Liver (tissue), 9 donors: ENCODE measurements around the gene SFPQ. TPM values are rescaled to one million over a fixed set of nuclear protein-coding genes. Genes with fewer than 3 reads are reported as not detected.

Experiments
- DNase-seq: peaks from one replicate; pipeline ENCODE4 v3.0.0-alpha.2; 2017; ENCODE audit warnings: low spot score
- H3K27ac ChIP-seq, 2 donors: one replicate each; pipeline ENCODE4 v1.7.0; 2013; ENCODE audit warnings: inconsistent platforms in 2 of 2, low read length in 2 of 2, control low read depth in 1 of 2, low read depth in 1 of 2, mild to moderate bottlenecking in 1 of 2
- H3K27me3 ChIP-seq, 4 donors: one replicate each; pipeline versions ENCODE4 v1.6.1 to v1.7.0; 2013; ENCODE audit warnings: low read length in 3 of 4, inconsistent platforms in 1 of 4, mild to moderate bottlenecking in 1 of 4, moderate library complexity in 1 of 4; ENCODE audit not compliant: control insufficient read depth in 4 of 4, insufficient read depth in 4 of 4
- H3K36me3 ChIP-seq, 4 donors: one replicate each; pipeline versions ENCODE4 v1.6.1 to v1.7.0; 2013; ENCODE audit warnings: low read length in 3 of 4, mild to moderate bottlenecking in 3 of 4, low read depth in 1 of 4, moderate library complexity in 1 of 4; ENCODE audit not compliant: control insufficient read depth in 4 of 4, insufficient read depth in 3 of 4
- H3K4me1 ChIP-seq, 4 donors: one replicate each; pipeline versions ENCODE4 v1.6.1 to v1.7.0; 2013; ENCODE audit warnings: low read length in 3 of 4, mild to moderate bottlenecking in 3 of 4, moderate library complexity in 1 of 4; ENCODE audit not compliant: control insufficient read depth in 4 of 4, insufficient read depth in 4 of 4
- H3K4me3 ChIP-seq, 3 donors: one replicate each; pipeline versions ENCODE4 v1.6.1 to v1.7.0; 2013; ENCODE audit warnings: low read length in 3 of 3, control low read depth in 1 of 3, low read depth in 1 of 3, mild to moderate bottlenecking in 1 of 3
- H3K9ac ChIP-seq, 2 donors: one replicate each; pipeline ENCODE4 v1.7.0; 2013; ENCODE audit warnings: low read length in 2 of 2, mild to moderate bottlenecking in 2 of 2, moderate library complexity in 2 of 2, control low read depth in 1 of 2, low read depth in 1 of 2
- H3K9me3 ChIP-seq, 4 donors: one replicate each; pipeline versions ENCODE4 v1.6.1 to v1.7.0; 2013; ENCODE audit warnings: low read length in 3 of 4; ENCODE audit not compliant: control insufficient read depth in 4 of 4
- ATF3 ChIP-seq: IDR thresholded peaks from 2 replicates; pipeline ENCODE4 v1.6.1; 2016; ENCODE audit warnings: antibody characterized with exemption
- CTCF ChIP-seq: fragments of 150-350 bp; IDR thresholded peaks from 2 replicates; pipeline ENCODE4 v1.5.1; 2017; ENCODE audit warnings: improper control_type of control experiment, low read depth, low read length; ENCODE audit not compliant: missing input control
- EGR1 ChIP-seq, 2 donors: IDR thresholded peaks; 2 replicates each; pipeline ENCODE4 v1.6.1; 2016 to 2018; ENCODE audit warnings: antibody characterized with exemption in 2 of 2, low read depth in 2 of 2
- FOXA1 ChIP-seq: IDR thresholded peaks from 2 replicates; pipeline ENCODE4 v1.6.1; 2016; ENCODE audit warnings: antibody characterized with exemption
- FOXA2 ChIP-seq: IDR thresholded peaks from 2 replicates; pipeline ENCODE4 v1.6.1; 2016; ENCODE audit warnings: antibody characterized with exemption
- GABPA ChIP-seq, 2 donors: IDR thresholded peaks in 1 of 2; conservative IDR thresholded peaks in 1 of 2; 2 replicates each; pipeline ENCODE4 v1.6.1; 2016; ENCODE audit warnings: antibody characterized with exemption in 2 of 2, mild to moderate bottlenecking in 1 of 2, moderate library complexity in 1 of 2
- HNF4A ChIP-seq, 2 donors: conservative IDR thresholded peaks; 2 replicates each; pipeline ENCODE4 v1.6.1; 2016; ENCODE audit warnings: antibody characterized with exemption in 2 of 2, mild to moderate bottlenecking in 2 of 2
- HNF4G ChIP-seq: IDR thresholded peaks from 2 replicates; pipeline ENCODE4 v1.6.1; 2016; ENCODE audit warnings: antibody characterized with exemption
- JUND ChIP-seq, 2 donors: IDR thresholded peaks; 2 replicates each; pipeline ENCODE4 v1.6.1; 2016; ENCODE audit warnings: antibody characterized with exemption in 2 of 2
- MAX ChIP-seq: IDR thresholded peaks from 2 replicates; pipeline ENCODE4 v1.6.1; 2016; ENCODE audit warnings: antibody characterized with exemption
- NR2F2 ChIP-seq: IDR thresholded peaks from 2 replicates; pipeline ENCODE4 v1.6.1; 2016; ENCODE audit warnings: antibody characterized with exemption
- RAD21 ChIP-seq, 2 donors: IDR thresholded peaks; 2 replicates each; pipeline ENCODE4 v1.6.1; 2016; ENCODE audit warnings: antibody characterized with exemption in 2 of 2, mild to moderate bottlenecking in 2 of 2
- REST ChIP-seq: IDR thresholded peaks from 2 replicates; pipeline ENCODE4 v1.6.1; 2016; ENCODE audit warnings: antibody characterized with exemption, mild to moderate bottlenecking
- RXRA ChIP-seq, 2 donors: IDR thresholded peaks; 2 replicates each; pipeline ENCODE4 v1.6.1; 2017 to 2018; ENCODE audit warnings: antibody characterized with exemption in 2 of 2, mild to moderate bottlenecking in 1 of 2
- SP1 ChIP-seq: IDR thresholded peaks from 2 replicates; pipeline ENCODE4 v1.6.1; 2018; ENCODE audit warnings: antibody characterized with exemption, mild to moderate bottlenecking
- TAF1 ChIP-seq: conservative IDR thresholded peaks from 2 replicates; pipeline ENCODE4 v1.6.1; 2016; ENCODE audit warnings: antibody characterized with exemption, mild to moderate bottlenecking
- YY1 ChIP-seq: IDR thresholded peaks from 2 replicates; pipeline ENCODE4 v1.6.1; 2016; ENCODE audit warnings: antibody characterized with exemption, mild to moderate bottlenecking
- ZBTB33 ChIP-seq: IDR thresholded peaks from 2 replicates; pipeline ENCODE4 v1.6.1; 2016; ENCODE audit warnings: antibody characterized with exemption
- WGBS: extraction: QIAGEN DNeasy Blood & Tissue Kit; methylation state at CpG from one replicate; pipeline ENCODE4 v1.1.7; 2013; 5-methylcytosine and 5-hydroxymethylcytosine counted together
- polyA plus RNA-seq, 2 donors: library from polyadenylated mRNA; stranded (reverse) in 1 of 2; unstranded in 1 of 2; fragments of 200-250 nt in 1 of 2; fragments of >200 nt in 1 of 2; fragmentation: Nextera tagmentation in 1 of 2; extraction: Ambion mirVana in 1 of 2; gene quantifications; one replicate each; pipeline versions ENCODE4 v1.2.1 to v1.2.3, GENCODE V29; 2013 to 2015
- total RNA-seq, 2 donors: library from RNA; depleted of rRNA; stranded (reverse); fragments of >200 nt; gene quantifications; one replicate each; pipeline ENCODE4 v1.2.3, GENCODE V29; 2014
- donor health status: healthy.
- donor health status: healthy.
- donor health status: healthy.
- donor health status: healthy.
- donor health status: healthy.

The SFPQ gene
- total and polyA plus RNA-seq, 4 donors, result 29.7 to 173 (median 66.2) TPM

- H3K27ac ChIP-seq, result peak overlapping the region; percentile 72 to 85
- H3K9ac ChIP-seq, result no peak overlapping the region
- peaks cover 8 to 19% (median 16%) of the 10 kb centered on the region in 4 donors for H3K36me3 ChIP-seq
- H3K4me1 ChIP-seq, result peaks cover 1 to 29% (median 11%) of the 10 kb centered on the region in 4 donors
- H3K9me3 ChIP-seq, result no peaks in the 10 kb centered on the region
- DNase-seq, result no peak
- 44% methylated on average over 8 of the region's 8 CpGs for WGBS
- no peaks in the 10 kb centered on the region for H3K27me3 ChIP-seq
- TF ChIP-seq YY1 (peak; percentile 97), ATF3 (peak; percentile 42), HNF4A (conservative IDR thresholded peaks at IDR 0.05) (peak; percentile 71 to 75), HNF4G (no peak), FOXA1 (peak; percentile 82), REST (peak; percentile 70), CTCF (no peak), GABPA (IDR thresholded peaks at IDR 0.05 in 1 of 2, conservative IDR thresholded peaks at IDR 0.05 in 1 of 2) (no peak), JUND (IDR thresholded peaks at IDR 0.05) (peak in 1 of 2 donors; percentile 53), EGR1 (IDR thresholded peaks at IDR 0.05; ENCODE audit: low read depth in 2 of 2) (peak; percentile 36 to 81), FOXA2 (peak; percentile 83), TAF1 (peak; percentile 14), SP1 (peak; percentile 91), RAD21 (IDR thresholded peaks at IDR 0.05) (peak; percentile 29 to 46), MAX (peak; percentile 35), NR2F2 (peak; percentile 69), ZBTB33 (peak; percentile 76), RXRA (IDR thresholded peaks at IDR 0.05) (peak; percentile 85 to 87)
- no peak overlapping the region for H3K4me3 ChIP-seq
Observed at GRCh38 chr1:35172022-35172421, 20.9 kb downstream of the SFPQ start.
